Adrenal gland (tissue), 12 donors: Measurements from ENCODE around the gene HBE1. TPM values are rescaled to one million over a fixed set of nuclear protein-coding genes. Genes with fewer than 3 reads are reported as not detected.

ENCODE experiments used
- DNase-seq, 7 donors: peaks; one replicate each; pipeline ENCODE4 v3.0.0-alpha.2; 2019 to 2020
- H3K27ac ChIP-seq, 5 donors: fragments of 200-600 bp; sonication (generic) in 4 of 5; 1 replicate in 3 of 5; 2 replicates in 2 of 5; pipeline versions ENCODE4 v1.5.1 to v1.8.0; 2016 to 2020; ENCODE audit warnings: mild to moderate bottlenecking in 1 of 5
- H3K27me3 ChIP-seq: fragments of 200-600 bp; 2 replicates; pipeline ENCODE4 v1.8.0; 2021
- H3K36me3 ChIP-seq, 2 donors: fragments of 200-600 bp; replicated peaks in 1 of 2; 1 replicate in 1 of 2; 2 replicates in 1 of 2; pipeline versions ENCODE4 v1.5.1 to v1.8.0; 2018 to 2022
- H3K4me1 ChIP-seq, 2 donors: fragments of 200-600 bp; replicated peaks in 1 of 2; 1 replicate in 1 of 2; 2 replicates in 1 of 2; pipeline versions ENCODE4 v1.5.1 to v1.8.0; 2018 to 2021
- H3K4me3 ChIP-seq, 4 donors: fragments of 200-600 bp; sonication (generic) in 3 of 4; one replicate each; pipeline ENCODE4 v1.5.1; 2016 to 2018
- H3K9me3 ChIP-seq, 3 donors: fragments of 200-600 bp; sonication (generic) in 1 of 3; replicated peaks in 1 of 3; 1 replicate in 2 of 3; 2 replicates in 1 of 3; pipeline versions ENCODE4 v1.5.1 to v1.8.0; 2016 to 2021
- POLR2A ChIP-seq, 2 donors: fragments of 450-650 bp; IDR thresholded peaks; one replicate each; pipeline ENCODE4 v1.6.1; 2017; ENCODE audit warnings: antibody characterized with exemption in 2 of 2, mild to moderate bottlenecking in 2 of 2, moderate library complexity in 1 of 2
- WGBS, 4 donors: extraction: QIAGEN DNeasy Blood & Tissue Kit in 2 of 4; methylation state at CpG; one replicate each; pipeline versions ENCODE4 v1.1.5 to v1.1.7; 2013 to 2017; 5-methylcytosine and 5-hydroxymethylcytosine counted together
- intact Hi-C, 2 donors: fragments of 100-400 bp; cut with DNase I; formaldehyde crosslinking; loops; one replicate each; pipeline versions ENCODE4 v1.14.1 to v1.15.0; 2022 to 2023
- polyA plus RNA-seq, 3 donors: library from polyadenylated mRNA; stranded (reverse); fragments of 200-250 nt in 2 of 3; fragments of 350-450 nt in 1 of 3; fragmentation: Illumina TruSeq in 1 of 3; extraction: RNeasy Lipid Tissue Mini Kit (QIAGEN cat#74804) in 1 of 3; gene quantifications; one replicate each; pipeline ENCODE4 v1.2.3, GENCODE V29; 2013 to 2014
- total RNA-seq, 9 donors: library from RNA; depleted of rRNA in 4 of 9; stranded (reverse); fragments of >200 nt in 4 of 9; fragments of 120-200 nt in 1 of 9; fragmentation: NEBNext Ultra II Directional in 1 of 9; extraction: Animal tissue kit (Norgen Biotek cat#: 25700) in 1 of 9; gene quantifications; one replicate each; pipeline versions ENCODE4 v1.1.0 to v1.2.4, GENCODE V29; 2013 to 2023
- TF ChIP-seq, protein P1 (sequence below), 6 experiments: fragments of 450-650 bp in 4 of 6; fragments of 200-600 bp in 2 of 6; sonication (generic) in 1 of 6; IDR thresholded peaks; 1 replicate in 5 of 6; 2 replicates in 1 of 6; pipeline versions ENCODE4 v1.5.1 to v1.8.0; 2016 to 2021; ENCODE audit warnings: antibody characterized with exemption in 6 of 6, mild to moderate bottlenecking in 2 of 6, moderate library complexity in 1 of 6
- donor health status: healthy with polysubstance abuse.
- donor health status: Bipolar disorder and iron deficiency.
- donor health status: DM: yes; HTN: yes; CAD: no.
- donor health status: DM: no; HTN: no; CAD: no.
- donor health status: DM: no; HTN: no; CAD: no.
- donor health status: DM: yes; HTN: yes; CAD: no.

HBE1 gene
- total and polyA plus RNA-seq, 12 donors = 0.16 to 42.8 (median 3.6) TPM; not detected in 7

DNA sequence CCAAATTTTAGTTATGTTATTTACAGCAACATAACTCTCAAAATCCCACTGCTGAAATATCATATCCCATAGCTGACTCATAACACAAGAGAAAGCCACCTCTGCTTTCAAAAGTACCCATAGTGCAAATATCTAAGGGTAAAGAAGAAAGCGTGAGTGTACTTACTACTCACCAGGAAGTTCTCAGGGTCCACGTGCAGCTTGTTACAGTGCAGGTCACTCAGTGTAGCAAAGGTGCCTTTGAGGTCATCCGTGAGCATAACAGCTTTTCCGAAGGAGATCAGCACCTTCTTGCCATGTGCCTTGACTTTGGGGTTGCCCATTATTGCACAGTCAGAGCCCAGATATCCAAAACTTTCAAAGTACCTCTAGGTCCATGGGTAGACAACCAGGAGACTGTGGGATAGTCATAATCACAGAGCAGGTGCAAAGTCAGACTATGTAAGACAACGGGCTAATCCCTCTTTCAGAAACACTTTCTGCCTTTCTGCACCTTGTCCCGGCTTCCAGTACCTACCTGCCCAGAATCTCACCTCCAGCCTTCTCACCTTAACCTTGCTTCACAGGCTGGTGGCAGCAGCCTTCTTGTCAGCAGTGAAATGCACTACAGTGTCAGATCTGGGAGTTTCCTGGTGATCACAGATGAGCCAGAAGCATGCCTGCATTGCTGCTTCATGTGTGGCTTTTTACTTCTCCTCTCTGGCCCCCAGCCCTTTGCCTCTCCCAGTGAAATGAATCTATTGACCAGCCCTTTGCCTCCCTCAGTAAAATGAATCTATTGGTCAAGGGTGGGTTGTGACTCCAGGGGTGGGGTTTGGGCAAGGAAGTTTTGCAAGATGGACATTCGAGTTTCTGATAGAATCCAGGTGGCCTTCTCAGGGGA is 26.6 kb downstream of the HBE1 start:
- intact Hi-C loops = no loop called here
- Histone ChIP-seq H3K36me3 (no peaks in the 10 kb centered on the region), H3K9me3 (no peaks in the 10 kb centered on the region), H3K4me1 (no peaks in the 10 kb centered on the region), H3K27me3 (no peaks in the 10 kb centered on the region), H3K4me3 (no peak overlapping the region), H3K27ac (no peak overlapping the region)
- 59 to 74% (median 66%) methylated on average over 7 of the region's 7 CpGs for WGBS, 4 donors
- DNase-seq = no peak
- TF ChIP-seq, protein P1, sequence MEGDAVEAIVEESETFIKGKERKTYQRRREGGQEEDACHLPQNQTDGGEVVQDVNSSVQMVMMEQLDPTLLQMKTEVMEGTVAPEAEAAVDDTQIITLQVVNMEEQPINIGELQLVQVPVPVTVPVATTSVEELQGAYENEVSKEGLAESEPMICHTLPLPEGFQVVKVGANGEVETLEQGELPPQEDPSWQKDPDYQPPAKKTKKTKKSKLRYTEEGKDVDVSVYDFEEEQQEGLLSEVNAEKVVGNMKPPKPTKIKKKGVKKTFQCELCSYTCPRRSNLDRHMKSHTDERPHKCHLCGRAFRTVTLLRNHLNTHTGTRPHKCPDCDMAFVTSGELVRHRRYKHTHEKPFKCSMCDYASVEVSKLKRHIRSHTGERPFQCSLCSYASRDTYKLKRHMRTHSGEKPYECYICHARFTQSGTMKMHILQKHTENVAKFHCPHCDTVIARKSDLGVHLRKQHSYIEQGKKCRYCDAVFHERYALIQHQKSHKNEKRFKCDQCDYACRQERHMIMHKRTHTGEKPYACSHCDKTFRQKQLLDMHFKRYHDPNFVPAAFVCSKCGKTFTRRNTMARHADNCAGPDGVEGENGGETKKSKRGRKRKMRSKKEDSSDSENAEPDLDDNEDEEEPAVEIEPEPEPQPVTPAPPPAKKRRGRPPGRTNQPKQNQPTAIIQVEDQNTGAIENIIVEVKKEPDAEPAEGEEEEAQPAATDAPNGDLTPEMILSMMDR (IDR thresholded peaks at IDR 0.05) = no peak
- TF ChIP-seq POLR2A (IDR thresholded peaks at IDR 0.05) = no peak

DNA sequence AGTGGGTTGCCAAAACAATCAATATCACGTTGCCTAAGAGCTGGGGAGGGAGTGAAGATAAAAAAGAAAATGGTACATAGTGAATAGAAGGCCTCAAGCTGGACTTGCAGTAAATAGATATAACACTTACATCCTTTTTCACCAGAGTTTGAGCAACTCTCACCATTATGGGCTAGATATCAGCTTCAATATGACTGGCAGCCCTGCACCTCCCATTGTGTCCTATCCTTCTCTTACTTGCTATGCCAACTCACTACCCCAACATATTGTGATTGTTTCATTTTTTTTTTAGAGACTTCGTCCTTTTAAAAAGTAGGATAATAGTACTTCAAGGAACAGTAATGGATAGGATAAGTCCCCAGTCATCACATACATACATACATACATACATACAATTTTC is 27.5 kb downstream of the HBE1 start:
- Histone ChIP-seq H3K27me3 (no peaks in the 10 kb centered on the region), H3K4me1 (no peaks in the 10 kb centered on the region), H3K27ac (no peak overlapping the region), H3K4me3 (no peak overlapping the region), H3K9me3 (no peaks in the 10 kb centered on the region), H3K36me3 (no peaks in the 10 kb centered on the region)
- DNase-seq = no peak
- TF ChIP-seq, protein P1 (IDR thresholded peaks at IDR 0.05) = no peak
- TF ChIP-seq POLR2A (IDR thresholded peaks at IDR 0.05) = no peak
- intact Hi-C loops = no loop called here
- 56 to 80% (median 60%) methylated on average over 2 of the region's 2 CpGs for WGBS, 4 donors

DNA sequence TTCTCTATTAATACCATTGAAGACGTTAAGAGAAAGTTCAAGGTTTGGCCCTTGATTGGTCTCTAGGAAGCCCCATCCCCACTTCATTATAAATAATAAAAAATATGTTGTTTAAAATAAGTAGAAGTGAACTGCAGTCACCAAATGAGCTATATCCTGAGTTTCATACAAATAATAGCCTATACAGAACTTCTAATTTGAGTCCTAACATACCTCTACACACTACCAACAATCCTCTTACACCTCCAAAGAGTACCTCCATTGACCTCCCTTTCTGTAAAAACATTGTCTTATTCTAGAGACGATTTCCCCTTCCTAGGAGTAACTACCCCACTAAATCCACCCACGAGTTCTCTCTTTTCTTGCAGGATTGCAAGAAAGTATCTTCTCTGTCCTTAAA is 28.3 kb downstream of the HBE1 start:
- Histone ChIP-seq H3K27ac (no peak overlapping the region), H3K4me3 (no peak overlapping the region), H3K36me3 (no peaks in the 10 kb centered on the region), H3K9me3 (no peaks in the 10 kb centered on the region), H3K27me3 (no peaks in the 10 kb centered on the region), H3K4me1 (no peaks in the 10 kb centered on the region)
- WGBS, 4 donors = 40 to 59% (median 46%) methylated on average over 3 of the region's 3 CpGs
- TF ChIP-seq POLR2A (IDR thresholded peaks at IDR 0.05) = no peak
- TF ChIP-seq, protein P1 (IDR thresholded peaks at IDR 0.05) = no peak
- DNase-seq = no peak
- intact Hi-C loops = no loop called here

DNA sequence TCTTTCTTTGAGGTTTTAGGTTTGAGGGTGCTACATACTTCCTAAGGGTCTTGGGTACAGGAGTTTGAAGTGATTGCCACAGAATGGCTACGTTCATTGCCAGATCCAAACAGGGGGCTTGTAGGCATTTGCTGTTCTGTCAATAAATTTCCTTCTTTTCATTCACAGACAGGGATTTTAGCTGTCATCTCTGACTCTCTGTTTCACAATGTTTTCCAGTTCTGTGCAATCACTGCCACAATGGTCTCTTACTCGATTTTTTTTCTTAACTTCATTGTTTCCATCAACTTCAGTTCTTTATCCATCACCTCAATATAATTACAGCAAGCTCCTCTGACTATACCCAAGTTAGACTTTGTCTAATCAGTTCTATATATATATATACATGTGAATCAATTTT is 29.3 kb downstream of the HBE1 start:
- TF ChIP-seq, protein P1 (IDR thresholded peaks at IDR 0.05) = no peak
- TF ChIP-seq POLR2A (IDR thresholded peaks at IDR 0.05) = no peak
- intact Hi-C loops = no loop called here
- no peak for DNase-seq
- Histone ChIP-seq H3K9me3 (no peaks in the 10 kb centered on the region), H3K27me3 (no peaks in the 10 kb centered on the region), H3K4me3 (no peak overlapping the region), H3K27ac (no peak overlapping the region), H3K36me3 (no peaks in the 10 kb centered on the region), H3K4me1 (no peaks in the 10 kb centered on the region)
- WGBS, 4 donors = 45 to 60% (median 54%) methylated on average over 2 of the region's 2 CpGs
